ENCODE measurements around the gene PCSK6.

PCSK6 gene

GRCh38 chr15:101332061-101332467, 157.4 kb downstream of the PCSK6 start:
- DNase-seq (ENCODE audit: low spot score) = no peak
- no peak for TF ChIP-seq CTCF (IDR thresholded peaks at IDR 0.05; ENCODE audit: extremely low read depth, missing control alignments)

- no peak for TF ChIP-seq CTCF (IDR thresholded peaks at IDR 0.05; ENCODE audit: extremely low read depth, missing control alignments)
- no peak for DNase-seq (ENCODE audit: low spot score)
Observed at GRCh38 chr15:101329867-101330380, 159.6 kb downstream of the PCSK6 start.

DNA sequence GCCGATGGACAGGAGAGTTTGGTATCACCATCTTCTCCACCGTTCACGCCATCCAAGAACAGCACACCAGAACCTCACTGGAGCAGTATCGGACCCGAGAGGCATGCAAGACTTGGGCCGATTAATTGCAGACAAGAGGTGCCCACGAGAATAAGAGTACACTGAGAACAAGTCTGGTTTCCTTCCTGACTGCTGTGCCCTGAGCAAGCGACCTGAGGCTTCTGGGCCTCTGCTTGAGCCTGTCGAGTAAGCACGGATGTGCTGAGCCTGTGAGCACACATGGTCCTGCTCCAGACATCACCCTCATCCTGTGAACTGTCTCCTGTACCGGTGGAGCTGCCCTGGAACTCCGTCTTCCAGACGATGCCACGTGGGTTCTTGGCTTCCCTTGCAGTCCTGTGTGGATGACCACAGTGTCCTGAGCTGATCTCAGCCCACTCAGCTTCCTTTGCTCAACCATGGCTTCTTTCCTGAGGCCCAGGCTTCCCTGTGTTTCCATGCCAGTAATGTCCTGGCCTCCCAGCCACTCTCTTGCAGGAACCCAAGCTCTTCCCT, 160.1 kb downstream of the PCSK6 start:
- TF ChIP-seq CTCF (IDR thresholded peaks at IDR 0.05; ENCODE audit: extremely low read depth, missing control alignments) = no peak
- no peak for DNase-seq (ENCODE audit: low spot score)

GRCh38 chr15:101328001-101328400, 161.5 kb downstream of the PCSK6 start:
- DNase-seq (ENCODE audit: low spot score) = no peak
- TF ChIP-seq CTCF (IDR thresholded peaks at IDR 0.05; ENCODE audit: extremely low read depth, missing control alignments) = no peak

GRCh38 chr15:101327147-101327740, 162.3 kb downstream of the PCSK6 start:
- no peak for TF ChIP-seq CTCF (IDR thresholded peaks at IDR 0.05; ENCODE audit: extremely low read depth, missing control alignments)
- DNase-seq (ENCODE audit: low spot score) = no peak

DNA sequence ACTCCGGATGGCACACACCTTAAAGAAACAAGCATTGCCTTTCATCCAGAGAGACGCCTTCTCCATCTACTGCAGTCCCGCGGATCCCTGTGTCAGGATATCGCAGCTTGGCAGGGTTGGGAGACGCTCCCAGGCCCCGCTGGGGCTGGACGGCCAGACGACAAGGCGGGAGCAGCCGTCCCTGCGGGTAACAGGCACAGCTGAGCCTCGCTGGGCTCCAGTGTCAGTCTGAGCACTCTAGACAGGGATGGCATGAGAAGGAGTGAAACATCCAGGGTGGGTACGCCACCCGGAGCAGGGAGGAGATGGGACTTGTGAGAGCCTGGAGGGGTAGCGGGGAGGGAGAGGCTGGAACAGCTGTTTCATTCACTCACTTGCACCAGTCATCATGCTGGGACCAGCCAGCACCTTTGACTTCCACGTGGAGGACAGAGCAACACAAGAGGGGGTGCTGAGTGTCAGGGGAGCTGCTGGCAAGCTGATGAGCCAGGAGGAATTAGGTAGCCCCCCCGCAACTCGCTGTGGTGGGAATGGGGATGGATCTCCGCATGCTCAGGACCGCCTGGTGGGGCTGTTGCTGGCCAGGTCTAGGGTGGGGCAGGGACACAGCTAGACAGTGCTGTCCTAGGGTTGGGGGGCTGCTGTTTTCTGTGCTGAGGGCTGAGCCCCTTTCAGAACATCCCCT, 162.9 kb downstream of the PCSK6 start:
- no peak for TF ChIP-seq CTCF (IDR thresholded peaks at IDR 0.05; ENCODE audit: extremely low read depth, missing control alignments)
- no peak for DNase-seq (ENCODE audit: low spot score)

DNA sequence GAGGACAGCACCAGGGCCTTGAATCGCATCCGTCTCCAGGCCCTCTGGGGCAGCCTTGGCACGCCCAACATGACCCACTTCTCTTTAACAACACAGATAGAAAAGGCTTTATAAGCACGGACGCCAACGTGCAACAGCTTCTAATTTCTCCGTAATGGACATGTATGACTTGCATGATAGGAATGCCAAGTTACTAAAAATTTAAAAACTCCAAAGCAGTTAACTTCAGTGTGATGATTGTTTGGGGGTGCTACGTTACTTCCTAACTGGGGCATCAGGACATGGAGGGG, 163.5 kb downstream of the PCSK6 start:
- no peak for DNase-seq (ENCODE audit: low spot score)

More for the DNA sequence above, 163.5 kb downstream of the PCSK6 start:
- TF ChIP-seq CTCF (IDR thresholded peaks at IDR 0.05; ENCODE audit: extremely low read depth, missing control alignments) = no peak

Data from GM20000 (cell line).